Measurements from ENCODE around the gene NUDT7. TPM values are rescaled to one million over a fixed set of nuclear protein-coding genes. Genes with fewer than 3 reads are reported as not detected.
A peak's percentile ranks its signal among the peaks of the same experiment; 100 is the strongest.

The NUDT7 gene
- total and polyA plus RNA-seq, 12 donors = 15.3 to 62.6 (median 33.4) TPM

- H3K4me1 ChIP-seq (replicated peaks in 1 of 2) = no peaks in the 10 kb centered on the region
- H3K27ac ChIP-seq = peak overlapping the region in 2 of 5 donors; percentile 46 to 59
- H3K9me3 ChIP-seq (replicated peaks in 1 of 3) = no peaks in the 10 kb centered on the region
- no peaks in the 10 kb centered on the region for H3K36me3 ChIP-seq (replicated peaks in 1 of 2)
- TF ChIP-seq, protein P1, sequence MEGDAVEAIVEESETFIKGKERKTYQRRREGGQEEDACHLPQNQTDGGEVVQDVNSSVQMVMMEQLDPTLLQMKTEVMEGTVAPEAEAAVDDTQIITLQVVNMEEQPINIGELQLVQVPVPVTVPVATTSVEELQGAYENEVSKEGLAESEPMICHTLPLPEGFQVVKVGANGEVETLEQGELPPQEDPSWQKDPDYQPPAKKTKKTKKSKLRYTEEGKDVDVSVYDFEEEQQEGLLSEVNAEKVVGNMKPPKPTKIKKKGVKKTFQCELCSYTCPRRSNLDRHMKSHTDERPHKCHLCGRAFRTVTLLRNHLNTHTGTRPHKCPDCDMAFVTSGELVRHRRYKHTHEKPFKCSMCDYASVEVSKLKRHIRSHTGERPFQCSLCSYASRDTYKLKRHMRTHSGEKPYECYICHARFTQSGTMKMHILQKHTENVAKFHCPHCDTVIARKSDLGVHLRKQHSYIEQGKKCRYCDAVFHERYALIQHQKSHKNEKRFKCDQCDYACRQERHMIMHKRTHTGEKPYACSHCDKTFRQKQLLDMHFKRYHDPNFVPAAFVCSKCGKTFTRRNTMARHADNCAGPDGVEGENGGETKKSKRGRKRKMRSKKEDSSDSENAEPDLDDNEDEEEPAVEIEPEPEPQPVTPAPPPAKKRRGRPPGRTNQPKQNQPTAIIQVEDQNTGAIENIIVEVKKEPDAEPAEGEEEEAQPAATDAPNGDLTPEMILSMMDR (IDR thresholded peaks at IDR 0.05) = no peak
- TF ChIP-seq POLR2A (IDR thresholded peaks at IDR 0.05) = no peak
- intact Hi-C loops (cut with DNase I) = loop anchor here (5.0 to 10.0 kb wide), 2 partner anchors 103 to 194 kb away; no protein-coding TSS in a partner anchor
- DNase-seq = peak in 6 of 7 donors; percentile 47 to 67 (median 63)
- WGBS, 4 donors = 27 to 45% (median 42%) methylated on average over 9 of the region's 9 CpGs
- no peaks in the 10 kb centered on the region for H3K27me3 ChIP-seq
- H3K4me3 ChIP-seq = no peak overlapping the region
Observed at GRCh38 chr16:77780378-77780837, 58.1 kb downstream of the NUDT7 start.

DNA sequence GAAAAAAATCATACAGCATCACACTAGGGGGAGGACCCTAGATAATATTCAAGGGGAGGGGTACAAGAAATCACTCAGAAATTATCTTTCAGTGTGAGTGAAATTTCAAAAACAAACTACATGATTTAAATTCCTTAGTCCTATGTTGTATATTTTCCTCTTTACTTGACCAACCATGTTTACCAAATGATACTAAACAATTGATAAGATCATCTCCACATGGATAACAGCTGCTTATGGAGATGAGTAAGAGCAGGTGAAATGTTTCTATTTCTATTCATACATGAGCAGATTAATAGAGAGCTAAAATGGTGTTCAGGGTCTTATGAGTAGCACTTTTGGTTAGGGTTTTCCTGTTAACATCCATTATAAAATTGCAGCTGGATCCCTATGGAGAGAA is 58.8 kb downstream of the NUDT7 start:
- no peak for DNase-seq
- H3K36me3 ChIP-seq (replicated peaks in 1 of 2) = no peaks in the 10 kb centered on the region
- no peak overlapping the region for H3K4me3 ChIP-seq
- no peaks in the 10 kb centered on the region for H3K4me1 ChIP-seq (replicated peaks in 1 of 2)
- intact Hi-C loops (cut with DNase I) = loop anchor here (5.0 to 10.0 kb wide), 2 partner anchors 104 to 194 kb away; no protein-coding TSS in a partner anchor
- no peaks in the 10 kb centered on the region for H3K27me3 ChIP-seq
- H3K9me3 ChIP-seq (replicated peaks in 1 of 3) = no peaks in the 10 kb centered on the region
- TF ChIP-seq POLR2A (IDR thresholded peaks at IDR 0.05) = no peak
- TF ChIP-seq, protein P1 (IDR thresholded peaks at IDR 0.05) = no peak
- no peak overlapping the region for H3K27ac ChIP-seq

DNA sequence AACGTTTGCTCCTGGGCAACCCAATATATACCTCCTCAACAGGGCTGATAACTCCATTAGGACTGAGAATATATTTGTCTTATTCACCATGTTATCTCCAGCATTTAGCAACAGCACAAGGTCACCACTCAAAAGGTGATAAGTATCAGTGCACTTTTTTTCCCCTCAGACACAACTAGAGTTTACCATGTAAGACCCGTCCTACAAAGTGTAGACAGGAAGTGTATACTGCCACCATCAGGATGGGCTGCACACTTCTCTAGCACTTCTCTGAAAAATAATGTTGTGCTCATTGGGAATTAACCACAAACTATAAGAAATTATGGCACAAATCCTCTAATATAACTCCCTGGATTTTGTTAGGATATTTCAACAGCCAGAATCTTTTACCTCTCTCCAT is 60.4 kb downstream of the NUDT7 start:
- TF ChIP-seq POLR2A (IDR thresholded peaks at IDR 0.05) = no peak
- TF ChIP-seq, protein P1 (IDR thresholded peaks at IDR 0.05) = peak; percentile 23 to 63 (median 56)
- Histone ChIP-seq H3K27me3 (no peaks in the 10 kb centered on the region), H3K4me3 (no peak overlapping the region), H3K9me3 (replicated peaks in 1 of 3) (no peaks in the 10 kb centered on the region), H3K27ac (no peak overlapping the region), H3K36me3 (replicated peaks in 1 of 2) (no peaks in the 10 kb centered on the region), H3K4me1 (replicated peaks in 1 of 2) (no peaks in the 10 kb centered on the region)
- 20 to 36% (median 24%) methylated on average over 2 of the region's 2 CpGs for WGBS, 4 donors
- peak in 4 of 7 donors; percentile 21 to 50 (median 28) for DNase-seq
- intact Hi-C loops (cut with DNase I) = loop anchor here (5.0 to 10.0 kb wide), 2 partner anchors 105 to 192 kb away; no protein-coding TSS in a partner anchor

- Histone ChIP-seq H3K27ac (no peak overlapping the region), H3K36me3 (replicated peaks in 1 of 2) (no peaks in the 10 kb centered on the region), H3K4me3 (no peak overlapping the region), H3K9me3 (replicated peaks in 1 of 3) (no peaks in the 10 kb centered on the region), H3K4me1 (replicated peaks in 1 of 2) (peaks cover 0 to 6% of the 10 kb centered on the region in 2 donors), H3K27me3 (peaks cover 13% of the 10 kb centered on the region)
- intact Hi-C loops (cut with DNase I) = loop anchor here (5.0 to 10.0 kb wide), 2 partner anchors 107 to 190 kb away; no protein-coding TSS in a partner anchor
- DNase-seq = no peak
- 47 to 87% (median 77%) methylated on average over 3 to 38 of the region's 38 CpGs for WGBS, 4 donors
- TF ChIP-seq, protein P1 (IDR thresholded peaks at IDR 0.05) = peak in 2 of 6 experiments; percentile 9 to 24
- no peak for TF ChIP-seq POLR2A (IDR thresholded peaks at IDR 0.05)
Observed at GRCh38 chr16:77784441-77785372, 62.4 kb downstream of the NUDT7 start.
